MM.1S (cell line): ENCODE results near the gene RTRAF.

ENCODE experiments used
- EZH2 ChIP-seq: fragments of 300-600 bp; sonication (generic); optimal IDR thresholded peaks from 2 replicates; pipeline ENCODE3; 2017; ENCODE audit warnings: low read depth, mild to moderate bottlenecking, antibody characterized with exemption, low read length, mixed read lengths
- EZH2phosphoT487 ChIP-seq: fragments of 300-600 bp; sonication (generic); IDR thresholded peaks from 2 replicates; pipeline ENCODE4 v1.6.1; 2018; ENCODE audit warnings: antibody characterized with exemption, low read length
- TF ChIP-seq, protein P1 (sequence below): fragments of 300-600 bp; sonication (generic); IDR thresholded peaks from 2 replicates; pipeline ENCODE4 v1.5.1; 2016; ENCODE audit warnings: antibody characterized with exemption, low read length, mixed read lengths

- TF ChIP-seq, protein P1, sequence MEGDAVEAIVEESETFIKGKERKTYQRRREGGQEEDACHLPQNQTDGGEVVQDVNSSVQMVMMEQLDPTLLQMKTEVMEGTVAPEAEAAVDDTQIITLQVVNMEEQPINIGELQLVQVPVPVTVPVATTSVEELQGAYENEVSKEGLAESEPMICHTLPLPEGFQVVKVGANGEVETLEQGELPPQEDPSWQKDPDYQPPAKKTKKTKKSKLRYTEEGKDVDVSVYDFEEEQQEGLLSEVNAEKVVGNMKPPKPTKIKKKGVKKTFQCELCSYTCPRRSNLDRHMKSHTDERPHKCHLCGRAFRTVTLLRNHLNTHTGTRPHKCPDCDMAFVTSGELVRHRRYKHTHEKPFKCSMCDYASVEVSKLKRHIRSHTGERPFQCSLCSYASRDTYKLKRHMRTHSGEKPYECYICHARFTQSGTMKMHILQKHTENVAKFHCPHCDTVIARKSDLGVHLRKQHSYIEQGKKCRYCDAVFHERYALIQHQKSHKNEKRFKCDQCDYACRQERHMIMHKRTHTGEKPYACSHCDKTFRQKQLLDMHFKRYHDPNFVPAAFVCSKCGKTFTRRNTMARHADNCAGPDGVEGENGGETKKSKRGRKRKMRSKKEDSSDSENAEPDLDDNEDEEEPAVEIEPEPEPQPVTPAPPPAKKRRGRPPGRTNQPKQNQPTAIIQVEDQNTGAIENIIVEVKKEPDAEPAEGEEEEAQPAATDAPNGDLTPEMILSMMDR: no peak
- TF ChIP-seq EZH2phosphoT487 (no peak), EZH2 (no peak)
These were observed 18.8 kb downstream of the RTRAF start for GRCh38 chr14:52008136-52008535.
